ENCODE data around the gene KHNYN.
A peak's percentile ranks its signal among the peaks of the same experiment; 100 is the strongest.

The KHNYN gene

DNA sequence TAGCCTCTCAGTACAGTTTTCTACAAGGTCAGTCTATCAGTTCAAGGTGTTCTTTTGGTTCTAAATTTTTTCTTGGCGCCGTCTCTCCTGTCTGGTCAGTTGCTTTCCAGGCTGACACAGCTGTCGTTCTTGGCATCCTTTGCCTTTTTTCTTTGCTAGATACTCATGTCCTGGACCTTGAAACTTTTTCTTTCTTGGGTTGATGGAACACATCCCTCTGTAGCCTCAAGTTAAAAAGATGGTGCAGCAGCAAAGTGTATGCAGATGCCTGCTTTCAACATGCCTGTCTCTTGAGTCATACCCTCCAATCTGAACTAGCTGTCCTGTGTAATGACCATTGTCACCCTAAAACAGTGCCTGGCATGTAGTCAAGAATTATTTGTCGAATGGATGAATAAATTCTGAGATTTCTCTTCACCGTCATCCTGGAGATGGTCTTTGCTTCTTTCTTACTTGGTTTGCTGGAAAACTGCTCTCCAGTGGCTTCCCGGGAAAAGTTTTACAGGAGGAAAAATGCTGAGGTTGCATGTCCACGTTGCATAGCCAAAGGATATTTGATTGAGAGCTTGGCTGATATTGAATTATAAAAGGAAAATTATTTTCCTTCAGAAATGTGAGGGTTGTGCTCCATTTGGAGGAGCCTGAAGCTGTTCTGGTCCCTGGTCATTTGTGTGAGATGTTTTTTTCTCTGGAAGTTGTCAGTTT lies 26.3 kb upstream of the KHNYN start:
- TF ChIP-seq, protein P1, sequence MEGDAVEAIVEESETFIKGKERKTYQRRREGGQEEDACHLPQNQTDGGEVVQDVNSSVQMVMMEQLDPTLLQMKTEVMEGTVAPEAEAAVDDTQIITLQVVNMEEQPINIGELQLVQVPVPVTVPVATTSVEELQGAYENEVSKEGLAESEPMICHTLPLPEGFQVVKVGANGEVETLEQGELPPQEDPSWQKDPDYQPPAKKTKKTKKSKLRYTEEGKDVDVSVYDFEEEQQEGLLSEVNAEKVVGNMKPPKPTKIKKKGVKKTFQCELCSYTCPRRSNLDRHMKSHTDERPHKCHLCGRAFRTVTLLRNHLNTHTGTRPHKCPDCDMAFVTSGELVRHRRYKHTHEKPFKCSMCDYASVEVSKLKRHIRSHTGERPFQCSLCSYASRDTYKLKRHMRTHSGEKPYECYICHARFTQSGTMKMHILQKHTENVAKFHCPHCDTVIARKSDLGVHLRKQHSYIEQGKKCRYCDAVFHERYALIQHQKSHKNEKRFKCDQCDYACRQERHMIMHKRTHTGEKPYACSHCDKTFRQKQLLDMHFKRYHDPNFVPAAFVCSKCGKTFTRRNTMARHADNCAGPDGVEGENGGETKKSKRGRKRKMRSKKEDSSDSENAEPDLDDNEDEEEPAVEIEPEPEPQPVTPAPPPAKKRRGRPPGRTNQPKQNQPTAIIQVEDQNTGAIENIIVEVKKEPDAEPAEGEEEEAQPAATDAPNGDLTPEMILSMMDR (IDR thresholded peaks at IDR 0.05), result no peak
- no peak for DNase-seq (ENCODE audit: low spot score)
- Histone ChIP-seq H3K27ac (no peak overlapping the region), H3K4me3 (no peak overlapping the region)

DNA sequence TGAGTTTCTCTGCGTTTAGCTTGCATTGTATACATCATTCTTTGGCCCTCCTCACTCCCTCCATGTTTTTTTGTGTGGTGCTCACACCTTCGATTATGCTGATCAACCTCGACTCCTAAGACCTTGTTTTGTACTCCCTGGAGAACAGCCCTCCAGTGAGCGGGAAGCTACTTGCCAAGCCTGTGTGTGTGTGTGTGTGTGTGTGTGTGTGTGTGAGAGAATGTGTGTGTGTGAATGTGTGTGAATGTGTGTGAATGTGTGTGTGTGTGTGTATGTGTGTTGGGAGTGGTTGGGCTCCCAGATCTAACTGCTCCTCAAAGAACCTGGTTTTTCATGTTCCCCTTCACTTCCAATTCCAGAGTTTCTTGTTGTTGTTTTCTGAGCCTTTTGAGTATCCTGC lies 24.9 kb upstream of the KHNYN start:
- DNase-seq (ENCODE audit: low spot score), result no peak
- Histone ChIP-seq H3K4me3 (no peak overlapping the region), H3K27ac (no peak overlapping the region)
- TF ChIP-seq, protein P1 (IDR thresholded peaks at IDR 0.05), result no peak

DNA sequence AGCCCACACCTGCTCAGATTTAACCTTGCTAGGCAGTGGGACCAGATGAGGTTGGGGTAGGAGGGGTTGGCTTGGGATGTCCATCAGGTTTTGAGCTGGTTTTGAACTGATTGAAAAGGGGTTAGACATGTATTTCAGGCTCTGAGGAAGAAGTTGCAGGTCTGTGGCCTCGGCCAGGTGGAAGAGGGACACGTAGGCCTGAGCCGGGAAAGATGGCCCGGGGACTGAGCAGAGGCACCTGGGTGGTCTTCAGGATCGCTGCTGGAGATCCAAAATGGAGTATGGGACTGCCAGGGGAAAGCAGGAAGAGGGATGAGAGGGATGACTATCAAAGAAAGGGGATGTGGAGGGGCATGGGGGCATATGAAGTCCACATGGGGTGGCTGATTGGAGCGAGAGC lies 23.3 kb upstream of the KHNYN start:
- H3K27ac ChIP-seq, result no peak overlapping the region
- no peak for DNase-seq (ENCODE audit: low spot score)
- TF ChIP-seq, protein P1 (IDR thresholded peaks at IDR 0.05), result no peak
- H3K4me3 ChIP-seq, result no peak overlapping the region

DNA sequence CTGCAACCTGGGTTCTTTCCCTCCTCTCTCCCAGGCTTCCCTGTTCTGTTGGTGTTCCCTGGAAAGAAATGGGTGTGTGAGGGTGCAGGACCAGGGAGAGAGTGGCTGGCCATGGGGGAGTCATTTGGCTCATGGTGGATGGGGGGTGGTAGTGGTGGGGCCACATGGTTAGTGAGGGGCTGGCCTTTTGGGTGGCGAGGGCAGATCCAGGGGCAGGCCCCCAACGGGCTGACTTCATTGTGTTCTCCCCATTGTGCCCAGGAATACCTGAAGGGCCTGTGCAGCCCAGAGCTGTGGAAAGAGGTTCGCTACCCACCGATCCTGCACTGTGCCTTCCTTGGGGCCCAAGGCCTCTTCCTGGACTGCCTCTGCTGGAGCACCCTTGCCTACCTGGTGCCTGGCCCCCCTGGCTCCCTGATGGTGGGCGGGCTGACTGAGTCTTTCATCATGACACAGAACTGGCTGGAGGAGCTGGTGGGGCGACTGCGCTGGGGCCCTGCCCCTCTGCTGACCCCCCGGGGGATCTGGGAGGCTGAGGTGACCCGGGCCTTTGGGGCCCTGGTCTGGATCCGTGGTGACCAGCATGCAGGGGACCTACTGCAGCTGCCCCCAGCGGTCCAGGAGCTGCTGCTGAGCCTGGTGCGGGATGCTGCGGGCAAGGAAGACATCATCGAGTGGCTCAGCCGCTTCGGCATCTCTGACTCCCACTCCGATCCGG lies 22.0 kb upstream of the KHNYN start:
- H3K27ac ChIP-seq, result no peak overlapping the region
- TF ChIP-seq, protein P1 (IDR thresholded peaks at IDR 0.05), result no peak
- DNase-seq (ENCODE audit: low spot score), result no peak
- no peak overlapping the region for H3K4me3 ChIP-seq

DNA sequence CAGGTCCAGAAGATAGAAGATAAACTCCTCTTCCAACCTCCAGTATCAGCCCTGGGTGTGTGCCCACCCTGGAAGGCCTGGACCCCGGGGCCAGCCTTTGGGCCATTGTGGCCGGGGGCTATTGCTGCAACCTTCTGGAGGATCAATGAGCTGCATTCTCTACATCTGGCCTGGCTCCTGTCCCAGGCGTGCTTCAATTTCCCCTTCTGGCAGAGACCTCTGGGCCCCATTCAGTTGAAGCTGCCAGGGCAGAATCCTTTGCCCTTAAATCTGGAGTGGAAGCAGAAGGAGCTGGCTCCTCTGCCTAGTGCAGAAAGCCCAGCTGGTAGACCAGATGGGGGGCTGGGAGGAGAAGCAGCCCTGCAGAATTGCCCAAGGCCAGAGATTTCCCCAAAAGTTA lies 21.0 kb upstream of the KHNYN start:
- TF ChIP-seq, protein P1 (IDR thresholded peaks at IDR 0.05), result no peak
- Histone ChIP-seq H3K4me3 (no peak overlapping the region), H3K27ac (no peak overlapping the region)
- peak; percentile 56 for DNase-seq (ENCODE audit: low spot score)

DNA sequence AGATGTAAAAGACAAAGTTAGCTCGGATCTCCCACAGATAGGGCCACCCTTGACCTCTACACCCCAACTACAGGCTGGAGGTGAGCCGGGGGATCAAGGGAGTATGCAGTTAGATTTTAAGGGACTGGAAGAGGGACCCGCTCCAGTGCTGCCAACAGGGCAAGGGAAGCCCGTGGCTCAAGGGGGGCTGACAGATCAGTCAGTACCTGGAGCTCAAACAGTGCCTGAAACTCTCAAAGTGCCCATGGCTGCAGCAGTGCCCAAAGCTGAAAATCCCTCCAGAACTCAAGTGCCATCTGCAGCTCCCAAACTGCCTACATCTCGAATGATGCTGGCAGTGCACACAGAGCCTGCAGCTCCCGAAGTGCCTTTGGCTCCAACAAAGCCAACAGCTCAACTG lies 20.6 kb upstream of the KHNYN start:
- H3K4me3 ChIP-seq, result no peak overlapping the region
- TF ChIP-seq, protein P1 (IDR thresholded peaks at IDR 0.05), result no peak
- no peak for DNase-seq (ENCODE audit: low spot score)
- H3K27ac ChIP-seq, result no peak overlapping the region

DNA sequence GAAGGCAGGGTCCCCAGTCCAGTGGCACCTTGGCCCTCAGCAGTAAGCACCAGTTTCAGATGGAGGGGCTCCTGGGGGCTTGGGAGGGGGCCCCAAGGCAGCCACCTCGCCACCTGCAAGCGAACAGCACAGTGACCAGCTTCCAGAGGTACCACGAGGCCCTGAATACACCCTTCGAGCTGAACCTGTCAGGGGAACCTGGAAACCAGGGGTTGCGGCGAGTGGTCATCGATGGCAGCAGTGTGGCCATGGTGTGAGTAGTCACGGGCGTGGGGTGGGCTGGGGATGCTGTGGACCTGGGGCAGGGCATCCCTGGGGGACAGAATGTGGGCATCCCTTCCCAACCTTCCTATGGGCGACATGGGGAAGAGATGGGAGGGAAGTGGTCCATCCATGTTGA lies 19.8 kb upstream of the KHNYN start:
- TF ChIP-seq, protein P1 (IDR thresholded peaks at IDR 0.05), result no peak

More for the DNA sequence above, 19.8 kb upstream of the KHNYN start:
- Histone ChIP-seq H3K27ac (no peak overlapping the region), H3K4me3 (no peak overlapping the region)
- no peak for DNase-seq (ENCODE audit: low spot score)
